ENCODE measurements around the gene TRPC4AP.

Gene TRPC4AP

DNA sequence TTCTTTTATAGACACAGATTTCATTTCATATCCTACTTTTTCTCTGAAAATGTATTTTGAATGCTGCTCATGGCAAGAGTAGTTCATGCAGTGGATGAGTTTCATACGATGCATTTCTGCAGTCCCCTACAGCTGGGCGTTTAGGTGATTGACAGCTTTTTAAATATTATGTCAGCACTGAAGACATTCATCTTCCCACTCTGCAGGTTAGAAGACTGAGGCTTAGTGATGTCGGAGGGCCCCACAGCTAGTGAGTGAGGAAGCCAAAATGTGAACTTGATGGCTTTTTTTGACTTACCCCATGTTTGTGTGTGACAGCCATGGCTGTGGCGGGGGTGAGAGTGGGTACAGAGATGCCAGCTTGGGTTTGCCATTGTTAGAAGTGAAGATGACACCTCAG is 103.5 kb downstream of the TRPC4AP start:
- H3K4me3 ChIP-seq (ENCODE audit: low read length), result no peak overlapping the region
- TF ChIP-seq, protein P1, sequence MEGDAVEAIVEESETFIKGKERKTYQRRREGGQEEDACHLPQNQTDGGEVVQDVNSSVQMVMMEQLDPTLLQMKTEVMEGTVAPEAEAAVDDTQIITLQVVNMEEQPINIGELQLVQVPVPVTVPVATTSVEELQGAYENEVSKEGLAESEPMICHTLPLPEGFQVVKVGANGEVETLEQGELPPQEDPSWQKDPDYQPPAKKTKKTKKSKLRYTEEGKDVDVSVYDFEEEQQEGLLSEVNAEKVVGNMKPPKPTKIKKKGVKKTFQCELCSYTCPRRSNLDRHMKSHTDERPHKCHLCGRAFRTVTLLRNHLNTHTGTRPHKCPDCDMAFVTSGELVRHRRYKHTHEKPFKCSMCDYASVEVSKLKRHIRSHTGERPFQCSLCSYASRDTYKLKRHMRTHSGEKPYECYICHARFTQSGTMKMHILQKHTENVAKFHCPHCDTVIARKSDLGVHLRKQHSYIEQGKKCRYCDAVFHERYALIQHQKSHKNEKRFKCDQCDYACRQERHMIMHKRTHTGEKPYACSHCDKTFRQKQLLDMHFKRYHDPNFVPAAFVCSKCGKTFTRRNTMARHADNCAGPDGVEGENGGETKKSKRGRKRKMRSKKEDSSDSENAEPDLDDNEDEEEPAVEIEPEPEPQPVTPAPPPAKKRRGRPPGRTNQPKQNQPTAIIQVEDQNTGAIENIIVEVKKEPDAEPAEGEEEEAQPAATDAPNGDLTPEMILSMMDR (IDR thresholded peaks at IDR 0.05; ENCODE audit: insufficient read depth, low read depth, low read length, missing control alignments), result no peak
- no peak for DNase-seq (ENCODE audit: low read depth)

DNA sequence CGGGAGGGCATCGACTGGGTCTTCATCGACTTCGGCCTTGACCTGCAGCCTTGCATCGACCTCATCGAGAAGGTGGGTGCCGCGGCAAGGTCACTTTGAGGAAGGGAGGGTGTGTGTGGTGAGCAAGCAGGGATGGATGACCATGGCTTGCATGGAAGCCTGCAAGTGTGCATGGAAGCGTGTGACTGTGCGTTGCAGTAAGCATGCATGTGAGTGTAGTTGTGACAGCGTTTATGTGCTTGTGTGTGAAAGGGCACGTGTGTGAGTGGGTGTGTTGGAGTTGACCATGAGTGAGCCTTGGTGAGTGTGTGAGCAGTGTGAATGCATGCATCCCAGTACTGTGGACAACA is 104.4 kb downstream of the TRPC4AP start:
- H3K4me3 ChIP-seq (ENCODE audit: low read length), result no peak overlapping the region
- TF ChIP-seq, protein P1 (IDR thresholded peaks at IDR 0.05; ENCODE audit: insufficient read depth, low read depth, low read length, missing control alignments), result no peak
- DNase-seq (ENCODE audit: low read depth), result no peak

DNA sequence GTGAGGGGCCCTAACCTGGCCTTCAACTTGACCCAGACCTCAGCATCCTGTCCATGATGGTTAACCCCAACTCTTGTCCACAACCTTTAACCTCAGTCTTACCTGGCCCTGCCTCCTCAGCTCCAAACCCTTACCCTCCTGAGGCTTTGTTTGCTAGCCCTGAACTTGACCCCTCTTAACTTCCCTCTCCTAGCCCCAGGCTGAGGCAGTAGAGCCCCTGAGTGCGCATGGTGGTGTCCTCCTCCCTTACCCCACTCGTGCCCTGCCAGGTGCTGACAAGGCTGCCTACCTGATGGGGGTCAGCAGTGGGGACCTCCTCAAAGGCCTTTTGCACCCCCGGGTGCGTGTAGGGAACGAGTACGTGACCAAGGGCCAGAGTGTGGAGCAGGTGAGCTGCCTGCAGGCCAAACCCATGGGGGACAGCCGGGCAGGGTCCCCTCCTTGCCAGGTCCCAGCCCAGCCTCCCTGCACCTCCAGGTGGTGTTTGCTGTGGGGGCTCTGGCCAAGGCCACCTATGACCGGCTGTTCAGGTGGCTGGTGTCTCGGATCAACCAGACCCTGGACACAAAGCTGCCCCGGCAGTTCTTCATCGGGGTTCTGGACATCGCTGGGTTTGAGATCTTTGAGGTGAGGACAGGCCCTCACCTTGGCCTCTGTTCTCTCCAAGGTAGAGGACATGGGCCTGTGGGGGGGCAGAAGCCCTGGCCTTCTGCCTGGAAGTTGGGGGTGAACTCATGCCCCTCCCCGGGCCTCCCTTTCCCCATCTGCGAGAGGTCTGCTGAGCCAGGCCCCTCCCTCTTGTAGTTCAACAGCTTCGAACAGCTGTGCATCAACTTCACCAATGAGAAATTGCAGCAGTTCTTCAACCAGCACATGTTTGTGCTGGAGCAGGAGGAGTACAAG is 105.1 kb downstream of the TRPC4AP start:
- TF ChIP-seq, protein P1 (IDR thresholded peaks at IDR 0.05; ENCODE audit: insufficient read depth, low read depth, low read length, missing control alignments), result no peak
- H3K4me3 ChIP-seq (ENCODE audit: low read length), result no peak overlapping the region
- no peak for DNase-seq (ENCODE audit: low read depth)

DNA sequence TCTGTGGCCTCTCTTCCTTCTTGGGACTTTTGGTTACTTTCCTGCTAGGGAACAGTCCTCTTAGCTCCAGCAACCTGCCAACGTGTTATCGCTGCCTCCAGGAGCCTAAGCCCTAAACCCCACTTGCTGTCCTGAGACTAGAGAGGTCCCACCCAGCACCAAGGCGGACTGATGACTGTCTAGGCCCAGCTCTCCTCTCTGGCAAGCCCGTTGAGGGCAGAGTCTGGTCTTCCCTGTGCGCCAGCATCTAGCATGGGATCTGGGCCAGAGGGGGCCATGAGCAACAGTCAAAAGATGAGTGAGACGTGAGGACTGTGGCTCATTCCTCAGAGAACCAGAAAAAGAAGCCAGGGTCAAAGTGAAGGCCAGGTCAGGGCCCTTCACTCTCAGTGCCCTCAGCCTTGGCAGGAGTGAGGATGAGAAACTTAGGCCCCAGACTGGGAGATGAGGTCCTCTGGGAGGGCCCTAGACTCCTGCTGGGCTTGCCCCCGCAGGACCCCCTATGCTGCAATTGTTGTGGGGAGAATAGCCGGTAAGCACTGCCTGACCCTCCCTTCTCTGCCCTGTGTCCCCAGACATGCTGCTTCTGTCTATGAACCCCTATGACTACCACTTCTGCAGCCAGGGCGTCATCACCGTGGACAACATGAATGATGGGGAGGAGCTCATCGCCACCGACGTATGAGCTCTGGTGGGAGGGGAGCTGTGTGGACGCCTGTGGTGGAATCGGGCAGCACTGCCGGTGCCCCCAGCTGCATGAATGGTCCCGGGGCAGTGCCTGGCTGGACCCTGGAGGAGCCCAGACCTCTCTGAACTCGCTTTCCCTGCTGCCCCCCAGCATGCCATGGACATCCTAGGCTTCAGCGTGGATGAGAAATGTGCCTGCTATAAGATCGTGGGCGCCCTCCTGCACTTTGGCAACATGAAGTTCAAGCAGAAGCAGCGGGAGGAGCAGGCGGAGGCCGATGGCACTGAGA is 106.0 kb downstream of the TRPC4AP start:
- TF ChIP-seq, protein P1 (IDR thresholded peaks at IDR 0.05; ENCODE audit: insufficient read depth, low read depth, low read length, missing control alignments), result no peak
- no peak overlapping the region for H3K4me3 ChIP-seq (ENCODE audit: low read length)
- DNase-seq (ENCODE audit: low read depth), result no peak

DNA sequence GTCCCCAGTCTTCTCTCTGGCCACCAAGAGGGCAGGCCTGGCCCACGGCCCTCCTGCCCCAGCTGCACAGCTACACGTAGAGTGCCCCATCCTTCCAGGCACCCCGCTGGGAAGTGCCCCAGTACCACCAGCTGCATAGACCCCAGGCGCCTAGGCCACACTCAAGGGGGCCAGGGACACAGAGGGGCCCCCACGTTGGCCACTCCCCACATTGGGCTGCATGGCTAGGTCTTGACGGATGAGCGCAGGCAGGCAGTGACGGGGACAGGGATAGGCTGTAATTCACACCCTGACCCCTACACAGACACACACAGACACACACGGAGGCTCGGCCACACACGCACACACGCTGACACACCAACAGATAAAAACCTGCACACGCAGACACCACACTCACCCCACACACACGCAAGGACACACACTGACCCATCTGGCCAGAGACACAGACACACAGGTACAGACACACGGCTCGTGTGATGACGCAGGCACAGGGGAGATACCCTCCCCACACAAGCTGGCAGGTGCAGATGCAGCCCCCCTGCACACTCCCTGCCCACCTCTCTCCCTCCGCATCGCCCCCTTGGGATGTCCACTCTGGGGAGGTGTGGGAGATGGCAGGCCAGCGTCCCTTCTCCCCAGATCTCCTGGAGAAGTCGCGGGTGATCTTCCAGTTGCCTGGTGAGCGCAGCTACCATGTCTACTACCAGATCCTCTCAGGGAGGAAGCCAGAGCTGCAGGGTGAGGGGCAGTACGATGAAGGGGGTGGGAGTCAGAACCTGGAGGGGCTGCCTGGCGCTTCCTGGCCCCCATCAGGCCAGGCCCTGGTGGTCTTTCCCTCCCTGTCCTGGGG is 106.9 kb downstream of the TRPC4AP start:
- TF ChIP-seq, protein P1 (IDR thresholded peaks at IDR 0.05; ENCODE audit: insufficient read depth, low read depth, low read length, missing control alignments), result no peak
- H3K4me3 ChIP-seq (ENCODE audit: low read length), result no peak overlapping the region
- DNase-seq (ENCODE audit: low read depth), result no peak

DNA sequence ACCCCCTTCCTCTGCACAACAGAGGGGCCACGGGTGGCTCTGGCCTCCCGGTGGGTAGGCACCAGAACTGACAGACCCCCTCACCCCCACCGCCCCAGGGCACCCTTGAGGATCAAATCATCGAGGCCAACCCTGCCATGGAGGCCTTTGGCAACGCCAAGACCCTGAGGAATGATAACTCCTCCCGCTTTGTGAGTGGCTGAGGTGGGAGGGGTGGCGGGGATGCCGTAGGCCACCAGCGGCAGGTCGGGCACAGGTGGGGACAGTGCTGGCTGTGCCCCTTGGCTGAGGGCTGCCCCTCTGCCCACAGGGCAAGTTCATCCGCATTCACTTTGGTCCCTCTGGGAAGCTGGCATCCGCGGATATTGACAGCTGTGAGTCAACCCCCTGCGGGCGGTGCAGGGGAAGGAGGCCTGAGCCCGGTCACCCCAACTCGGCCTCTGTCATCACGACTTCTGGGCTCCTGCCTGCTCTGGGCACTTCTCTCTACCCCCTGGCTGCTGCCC is 107.8 kb downstream of the TRPC4AP start:
- H3K4me3 ChIP-seq (ENCODE audit: low read length), result no peak overlapping the region
- DNase-seq (ENCODE audit: low read depth), result no peak
- TF ChIP-seq, protein P1 (IDR thresholded peaks at IDR 0.05; ENCODE audit: insufficient read depth, low read depth, low read length, missing control alignments), result no peak
